GM21619 (cell line): ENCODE results near the gene EBNA1BP2.
"Not testable (repeated sequence)": the region's sequence is repeated elsewhere in the genome, so short reads cannot be mapped to it uniquely, and the experiment has no call there.

Experiments used
- ATAC-seq: cut with Tn5 transposase; IDR thresholded peaks from one replicate; pipeline ENCODE4 v1.9.1; 2021; ENCODE audit not compliant: unreplicated experiment

Gene EBNA1BP2

GRCh38 chr1:43172527-43172972, 460 bp upstream of the EBNA1BP2 start:
- peak; percentile 42 for ATAC-seq

GRCh38 chr1:43171312-43171875, 696 bp downstream of the EBNA1BP2 start:
- ATAC-seq = no peak

GRCh38 chr1:43165765-43166164, 6.3 kb downstream of the EBNA1BP2 start:
- no peak for ATAC-seq

DNA sequence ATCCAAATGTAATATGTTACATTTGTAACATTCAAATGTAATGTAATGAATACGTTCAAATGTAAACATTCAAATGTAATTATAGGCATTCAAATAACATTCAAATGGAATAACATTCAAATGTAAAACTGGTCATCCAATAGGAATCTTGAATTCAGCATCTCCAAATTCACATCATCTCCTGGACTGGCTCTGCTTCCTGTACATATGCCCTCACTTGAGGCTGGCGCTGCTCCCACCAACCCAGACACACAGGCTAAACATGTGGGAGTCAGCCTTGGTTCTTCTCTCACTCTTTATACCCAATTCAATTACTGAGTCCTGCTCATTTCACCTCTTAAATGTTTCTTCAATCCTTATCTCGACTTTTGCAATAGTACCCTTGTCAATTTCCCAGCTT, 6.9 kb downstream of the EBNA1BP2 start:
- ATAC-seq = no peak

DNA sequence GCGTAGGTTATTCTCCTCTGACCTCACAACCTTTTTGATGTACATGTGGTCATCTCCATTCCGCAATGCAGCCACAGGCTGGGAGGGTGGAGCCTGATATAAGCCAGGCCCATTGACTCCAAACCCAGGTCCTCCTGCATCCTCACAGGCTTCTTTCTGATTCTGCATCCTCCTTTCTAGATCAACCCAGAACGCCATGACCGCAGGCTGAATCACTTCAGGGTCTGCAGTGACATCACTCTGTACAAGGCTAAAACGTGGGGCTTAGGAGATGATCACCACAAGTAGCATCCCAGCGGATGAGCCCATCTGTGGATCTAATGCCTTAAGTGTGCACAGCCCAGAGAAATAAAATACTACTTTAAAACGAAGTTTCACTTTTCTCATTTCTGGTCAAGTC, 16.1 kb downstream of the EBNA1BP2 start:
- no peak for ATAC-seq

DNA sequence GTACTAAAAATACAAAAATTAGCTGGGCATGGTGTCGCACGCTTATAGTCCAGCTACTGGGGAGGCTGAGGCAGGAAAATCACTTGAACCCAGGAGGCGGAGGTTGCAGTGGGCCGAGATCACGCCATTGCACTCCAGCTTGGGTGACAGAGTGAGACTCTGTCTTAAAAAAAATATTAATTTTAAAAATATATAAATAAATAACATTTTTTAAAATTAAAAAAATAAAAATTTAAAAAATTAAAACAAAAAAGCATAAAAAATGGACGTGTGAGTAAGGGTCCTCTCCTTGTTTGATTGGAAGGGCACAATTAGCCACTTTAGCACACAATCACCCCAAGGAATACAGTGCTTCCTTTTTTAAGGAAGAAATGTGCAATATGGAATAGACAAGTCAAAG, 18.6 kb downstream of the EBNA1BP2 start:
- no peak for ATAC-seq

DNA sequence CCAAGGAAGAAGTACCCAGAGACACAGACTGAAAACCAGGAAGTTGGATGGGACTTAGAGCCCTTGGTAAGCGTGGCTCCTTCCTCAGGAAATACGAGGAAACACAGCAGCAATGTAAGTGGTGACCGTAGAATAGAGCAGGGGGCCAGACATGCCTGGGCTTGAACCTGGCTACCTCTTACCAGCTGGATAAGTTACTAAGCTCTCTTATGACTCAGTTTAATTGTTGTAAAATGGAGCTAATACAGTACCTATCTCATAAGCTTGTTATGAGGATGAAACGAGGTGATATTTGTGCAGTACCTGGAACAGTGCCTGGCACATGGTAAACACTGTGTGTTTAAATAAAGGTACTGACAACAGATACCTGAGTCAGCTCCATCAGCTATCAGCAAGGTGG, 19.2 kb downstream of the EBNA1BP2 start:
- no peak for ATAC-seq

DNA sequence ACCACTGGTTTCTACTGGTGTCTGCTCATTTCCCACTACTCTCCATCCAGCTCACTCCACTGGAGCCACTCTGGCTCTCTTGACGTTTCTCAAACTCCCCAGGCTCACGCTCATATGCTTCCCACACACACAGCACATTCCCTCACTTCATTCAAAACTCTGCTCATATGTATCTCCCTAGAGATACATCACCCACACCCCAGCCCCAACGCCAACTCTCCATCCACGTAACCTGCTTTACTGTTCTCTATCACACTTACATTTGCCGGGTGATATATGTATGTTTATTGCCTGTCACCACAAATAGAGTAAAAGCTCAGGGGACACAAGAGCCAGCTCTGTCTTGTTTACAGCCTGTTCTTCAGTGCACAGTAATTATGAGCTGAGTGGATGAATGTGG, 22.2 kb downstream of the EBNA1BP2 start:
- ATAC-seq = no peak

- no peak for ATAC-seq
These were observed 24.3 kb downstream of the EBNA1BP2 start for GRCh38 chr1:43147625-43148327.

DNA sequence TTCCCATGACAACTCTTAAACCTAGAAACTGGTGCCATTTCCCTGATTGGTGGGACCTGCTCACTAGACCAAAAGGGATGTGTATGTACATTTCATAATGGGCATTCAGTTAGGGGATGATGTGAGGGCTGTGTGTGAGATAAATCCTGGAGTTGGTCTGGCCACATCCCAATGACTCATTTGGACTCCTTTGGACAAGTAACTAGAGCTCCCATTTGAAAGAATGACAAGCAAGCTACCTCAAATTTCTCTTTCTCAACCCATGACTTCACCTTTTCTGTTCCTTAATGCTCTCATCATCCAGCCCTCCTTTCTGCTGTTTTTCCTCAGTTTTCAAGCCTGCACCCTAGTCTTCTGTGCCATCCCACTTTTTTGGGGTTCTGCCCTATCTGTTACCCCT, 27.9 kb downstream of the EBNA1BP2 start:
- no peak for ATAC-seq

DNA sequence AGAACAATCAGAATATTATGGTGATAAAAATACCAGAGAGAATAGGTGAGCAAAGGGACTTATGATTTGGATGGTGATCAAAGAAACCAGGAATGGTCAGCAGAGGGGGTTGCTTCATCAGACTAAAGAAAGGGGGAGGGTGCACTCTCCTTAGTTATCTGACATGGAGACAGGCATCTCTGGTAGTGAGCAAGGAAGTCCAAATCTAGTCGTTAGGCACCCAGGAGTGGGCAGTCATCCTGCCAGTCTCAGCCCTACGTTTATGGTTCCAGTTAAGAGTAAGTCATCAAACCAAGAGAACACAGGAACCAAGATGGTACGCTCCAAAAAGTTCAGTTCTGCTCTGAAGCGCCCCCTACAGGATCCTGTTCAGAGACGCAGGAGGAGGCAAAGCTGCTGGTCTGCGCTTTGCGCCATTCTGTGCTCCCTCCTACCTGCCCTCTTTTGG, 28.6 kb downstream of the EBNA1BP2 start:
- ATAC-seq = no peak

DNA sequence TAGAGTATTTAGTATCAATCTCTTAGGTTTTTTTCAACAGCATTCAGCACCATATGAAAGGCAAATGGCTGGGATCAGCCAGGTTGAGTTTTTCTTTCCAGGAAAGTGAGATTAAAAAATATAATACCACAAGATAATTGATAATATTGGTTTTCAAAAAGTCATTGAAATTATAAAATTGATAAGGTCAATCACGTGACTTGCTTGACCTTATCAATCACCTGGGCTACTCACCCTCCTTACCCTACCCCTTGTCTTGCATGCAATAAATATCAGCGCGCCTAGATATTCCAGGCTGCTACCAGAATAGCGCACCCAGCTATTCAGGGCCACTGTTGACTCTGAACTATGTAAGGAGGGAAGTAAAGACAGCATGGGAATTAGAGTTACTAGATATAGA, 31.5 kb downstream of the EBNA1BP2 start:
- ATAC-seq = no peak

DNA sequence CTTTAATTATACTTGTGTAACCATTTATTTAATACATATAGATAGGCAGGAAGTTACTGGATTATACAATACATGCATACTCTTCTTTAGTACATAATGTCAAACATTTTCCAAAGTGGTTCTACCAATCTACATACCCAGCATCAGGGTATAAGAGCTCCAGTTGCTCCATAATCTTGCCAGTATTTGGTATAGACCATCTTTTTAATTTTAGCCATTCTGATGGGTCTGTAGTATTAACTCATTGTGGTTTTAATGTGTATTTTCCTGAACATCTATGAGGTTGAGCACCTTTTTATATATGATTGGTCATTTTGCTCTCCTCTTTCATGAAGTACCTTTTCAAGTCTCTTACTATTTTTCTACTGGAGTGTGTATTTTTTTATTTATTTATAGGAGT, 32.1 kb downstream of the EBNA1BP2 start:
- no peak for ATAC-seq

DNA sequence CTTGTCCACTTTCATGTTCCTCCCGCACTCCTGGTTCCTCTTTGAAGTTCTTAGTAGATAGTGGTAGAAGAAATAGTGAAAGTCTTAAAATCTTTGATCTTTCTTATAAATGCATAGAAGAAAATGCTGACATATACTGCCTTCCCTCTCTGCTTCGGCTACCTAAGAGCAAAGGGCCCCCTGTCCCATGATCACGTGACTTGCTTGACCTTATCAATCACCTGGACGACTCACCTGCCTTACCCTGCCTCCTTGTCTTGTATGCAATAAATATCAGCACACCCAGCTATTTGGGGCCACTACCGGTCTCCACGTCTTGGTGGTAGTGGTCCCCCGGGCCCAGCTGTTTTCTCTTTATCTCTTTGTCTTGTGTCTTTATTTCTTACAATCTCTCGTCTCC, 32.8 kb downstream of the EBNA1BP2 start:
- ATAC-seq = not testable (repeated sequence)

DNA sequence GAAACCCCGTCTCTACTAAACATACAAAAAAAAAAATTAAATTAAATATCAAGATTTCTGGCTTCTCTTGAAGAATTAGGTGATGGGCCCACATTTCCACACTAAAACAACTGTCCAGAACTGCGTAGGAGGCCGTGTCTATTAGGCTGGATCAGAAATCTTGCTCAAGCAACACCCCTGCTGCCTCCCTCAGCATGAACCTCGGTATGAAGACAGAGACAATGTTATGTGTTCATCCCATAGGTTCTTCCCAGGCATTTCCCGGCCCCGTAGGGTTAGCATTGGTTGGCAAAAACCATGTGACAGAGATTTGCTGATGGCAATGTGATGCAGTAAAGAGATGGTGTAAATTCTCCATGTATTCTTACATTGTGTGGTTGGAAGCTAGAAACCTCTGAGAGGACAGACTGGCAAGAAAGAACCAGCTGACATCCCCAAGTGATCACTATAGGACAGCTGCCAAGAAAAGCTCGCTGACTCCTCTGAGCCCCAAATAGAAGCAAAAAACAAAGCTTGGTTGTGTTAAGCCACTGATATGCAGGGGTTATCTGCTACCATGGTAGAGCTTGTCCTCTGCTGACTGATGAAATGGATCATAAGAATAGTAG, 34.5 kb downstream of the EBNA1BP2 start:
- no peak for ATAC-seq

DNA sequence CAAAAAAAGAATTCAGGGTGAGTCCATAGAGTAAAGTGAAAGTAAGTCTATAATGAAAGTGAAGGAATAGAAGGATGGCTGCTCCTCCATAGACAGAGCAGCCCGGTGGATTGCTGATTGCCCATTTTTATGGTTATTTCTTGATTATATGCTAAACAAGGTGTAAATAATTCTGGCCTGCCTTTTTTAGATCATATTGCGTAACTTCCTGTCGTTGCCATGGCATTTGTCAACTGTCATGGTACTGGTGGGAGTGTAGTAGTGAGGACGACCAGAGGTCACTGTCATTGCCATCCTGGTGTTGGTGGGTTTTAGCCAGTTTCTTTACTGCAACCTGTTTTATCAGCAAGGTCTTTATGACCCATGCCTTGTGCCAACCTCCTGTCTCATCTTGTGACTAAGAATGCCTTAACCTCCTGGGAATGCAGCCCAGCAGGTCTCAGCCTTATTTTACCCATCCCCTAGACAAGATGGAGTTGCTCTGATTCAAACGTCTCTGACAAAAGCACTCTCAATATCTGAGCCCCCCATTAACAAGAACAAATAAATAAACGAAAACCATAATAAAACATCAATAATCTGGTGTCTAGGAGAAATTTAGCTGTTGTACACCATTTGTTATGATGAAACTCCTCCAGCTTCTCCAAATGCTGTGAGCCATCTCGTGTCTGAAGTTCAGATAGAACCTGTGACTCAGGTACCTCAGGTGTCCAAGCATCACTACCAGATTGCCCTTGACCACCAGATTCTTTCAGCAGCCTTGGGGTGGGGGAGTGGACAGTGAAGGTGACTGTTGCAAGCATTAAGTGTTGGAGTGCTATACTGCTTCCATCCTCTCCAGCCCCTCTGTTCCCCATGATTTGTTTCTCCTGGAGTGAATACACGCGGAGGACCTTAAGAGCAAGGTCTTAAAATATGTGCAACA, 36.0 kb downstream of the EBNA1BP2 start:
- ATAC-seq = no peak

- no peak for ATAC-seq
These were observed 37.5 kb downstream of the EBNA1BP2 start for GRCh38 chr1:43134640-43135039.

DNA sequence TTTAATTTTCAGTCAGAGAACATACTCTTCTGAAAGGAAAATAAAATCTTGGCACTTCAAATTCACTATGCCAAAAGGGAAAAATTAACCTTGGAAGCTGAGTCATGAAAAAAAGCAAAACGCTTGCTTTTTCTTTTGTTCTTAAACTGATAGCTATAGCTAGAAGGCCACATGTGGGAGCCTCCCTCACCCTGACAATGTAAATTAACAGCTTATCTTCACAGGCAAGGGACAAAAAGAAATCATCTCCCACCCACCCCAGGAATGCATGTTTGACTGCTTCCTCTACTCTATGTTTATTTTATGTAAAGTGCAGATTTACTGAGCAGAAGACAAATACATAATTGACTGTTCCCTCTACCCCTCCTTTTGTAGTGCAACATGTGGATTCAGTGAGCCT, 38.0 kb downstream of the EBNA1BP2 start:
- ATAC-seq = no peak

GRCh38 chr1:43129426-43129825, 42.7 kb downstream of the EBNA1BP2 start:
- no peak for ATAC-seq

DNA sequence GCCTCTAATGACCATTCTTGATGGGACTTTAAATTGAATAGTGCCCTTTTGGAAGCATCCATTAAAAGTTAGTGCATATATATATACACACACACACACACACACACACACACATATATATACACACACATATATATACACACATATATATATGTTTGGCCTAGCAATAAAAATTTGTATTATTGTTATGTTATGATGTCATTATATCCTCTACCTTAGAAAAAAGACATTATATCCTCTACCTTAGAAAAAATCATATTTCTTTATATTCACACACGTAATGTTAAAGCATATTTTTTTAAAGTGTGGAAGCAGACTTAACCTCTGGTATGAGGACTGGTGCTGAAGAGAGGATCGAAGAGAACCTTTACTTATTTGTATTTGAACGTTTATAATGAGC, 43.3 kb downstream of the EBNA1BP2 start:
- ATAC-seq = no peak

DNA sequence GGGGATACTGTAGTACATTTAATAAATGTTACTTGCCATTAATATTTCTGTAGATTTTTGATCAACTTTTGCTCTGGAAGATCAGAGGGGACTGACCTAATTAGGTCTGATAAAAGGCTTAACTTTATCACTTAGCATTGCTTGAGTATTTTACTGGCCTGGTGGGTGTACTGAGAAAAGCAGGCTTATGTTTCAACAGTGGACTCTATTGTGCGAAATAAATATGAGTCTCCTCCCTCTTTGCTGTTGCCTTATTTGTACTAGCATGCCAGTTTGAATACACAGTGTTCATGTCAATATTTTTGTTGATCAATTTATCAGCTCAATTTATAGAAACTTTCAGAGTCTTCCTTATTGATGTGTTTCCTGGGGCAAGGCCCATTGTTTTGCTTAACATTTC, 49.1 kb downstream of the EBNA1BP2 start:
- no peak for ATAC-seq
